Measurements from ENCODE around the gene TRMT1. TPM values are rescaled to one million over a fixed set of nuclear protein-coding genes. Genes with fewer than 3 reads are reported as not detected.

Gene TRMT1
- total RNA-seq, 1 experiment from 2014 or later, result 91.8 TPM

- Histone ChIP-seq H3K9me3 (ENCODE audit: low read length) (no peaks in the 10 kb centered on the region), H3K9ac (ENCODE audit: low read length) (no peak overlapping the region), H3K4me3 (ENCODE audit: low read length) (no peak overlapping the region), H3K27me3 (ENCODE audit: low read length) (no peaks in the 10 kb centered on the region), H3K4me1 (ENCODE audit: insufficient read depth, low read length) (peaks cover 6% of the 10 kb centered on the region), H2AFZ (ENCODE audit: low read length) (no peak overlapping the region), H3K4me2 (ENCODE audit: low read length) (no peak overlapping the region), H3K79me2 (ENCODE audit: low read length) (no peaks in the 10 kb centered on the region), H3K36me3 (ENCODE audit: low read depth, low read length) (peaks cover 25% of the 10 kb centered on the region; the same call in 1 of the 2 replicates), H3F3A (ENCODE audit: low read length, unreplicated experiment) (no peaks in the 10 kb centered on the region), H3K9me2 (replicated peaks; ENCODE audit: low read length) (no peaks in the 10 kb centered on the region), H3K27ac (ENCODE audit: low read length) (no peak overlapping the region), H4K20me1 (ENCODE audit: low read length) (no peaks in the 10 kb centered on the region)
- CTCF ChIA-PET, result interaction anchor here (0.5 kb wide), 1 partner anchor 195 kb away, joined by 3 read pairs; no protein-coding TSS in a partner anchor
- POLR2A ChIA-PET (ENCODE audit: unreplicated experiment), result no interaction called here
- no peak for DNase-seq
- TF ChIP-seq EZH2 (IDR thresholded peaks at IDR 0.05; ENCODE audit: low read length, unreplicated experiment) (no peak), EZH2phosphoT487 (IDR thresholded peaks at IDR 0.05; ENCODE audit: borderline replicate concordance, low read length) (no peak), CTCF (conservative IDR thresholded peaks at IDR 0.05; ENCODE audit: low read depth, low read length) (no peak)
- no TSS peak for BruUV-seq (replicated peaks)
- no peak for ATAC-seq
- intact Hi-C loops (cut with micrococcal nuclease), result no loop called here
These were observed 33.5 kb downstream of the TRMT1 start for GRCh38 chr19:13083008-13083404.

- BruUV-seq (replicated peaks), result no TSS peak
These were observed 34.1 kb downstream of the TRMT1 start for GRCh38 chr19:13082192-13083007.

More at GRCh38 chr19:13082192-13083007, 34.1 kb downstream of the TRMT1 start:
- Histone ChIP-seq H3K4me2 (ENCODE audit: low read length) (no peak overlapping the region), H3K9ac (ENCODE audit: low read length) (no peak overlapping the region), H3K27ac (ENCODE audit: low read length) (no peak overlapping the region), H3F3A (ENCODE audit: low read length, unreplicated experiment) (no peaks in the 10 kb centered on the region), H3K9me3 (ENCODE audit: low read length) (no peaks in the 10 kb centered on the region), H3K79me2 (ENCODE audit: low read length) (no peaks in the 10 kb centered on the region), H3K9me2 (replicated peaks; ENCODE audit: low read length) (no peaks in the 10 kb centered on the region), H2AFZ (ENCODE audit: low read length) (no peak overlapping the region), H4K20me1 (ENCODE audit: low read length) (no peaks in the 10 kb centered on the region), H3K36me3 (ENCODE audit: low read depth, low read length) (peaks cover 25% of the 10 kb centered on the region; the same call in 1 of the 2 replicates), H3K27me3 (ENCODE audit: low read length) (no peaks in the 10 kb centered on the region), H3K4me3 (ENCODE audit: low read length) (no peak overlapping the region), H3K4me1 (ENCODE audit: insufficient read depth, low read length) (peaks cover 6% of the 10 kb centered on the region)
- intact Hi-C loops (cut with micrococcal nuclease), result no loop called here
- peak; percentile 36 for ATAC-seq
- no peak for TF ChIP-seq EZH2phosphoT487 (IDR thresholded peaks at IDR 0.05; ENCODE audit: borderline replicate concordance, low read length)
- TF ChIP-seq EZH2 (IDR thresholded peaks at IDR 0.05; ENCODE audit: low read length, unreplicated experiment), result no peak
- TF ChIP-seq CTCF (conservative IDR thresholded peaks at IDR 0.05; ENCODE audit: low read depth, low read length), result peak; percentile 50
- peak; percentile 39 for DNase-seq
- ChIA-PET POLR2A (ENCODE audit: unreplicated experiment) (no interaction called here), CTCF (interaction anchor here (0.5 kb wide), 1 partner anchor 196 kb away, joined by 3 read pairs; no protein-coding TSS in a partner anchor)

All from PC-3 (cell line).